ENCODE measurements around the gene FUOM. TPM values are rescaled to one million over a fixed set of nuclear protein-coding genes. Genes with fewer than 3 reads are reported as not detected.

Gene FUOM
- total RNA-seq, 2 donors from 2014 or later, result 13.1 to 26.1 TPM

DNA sequence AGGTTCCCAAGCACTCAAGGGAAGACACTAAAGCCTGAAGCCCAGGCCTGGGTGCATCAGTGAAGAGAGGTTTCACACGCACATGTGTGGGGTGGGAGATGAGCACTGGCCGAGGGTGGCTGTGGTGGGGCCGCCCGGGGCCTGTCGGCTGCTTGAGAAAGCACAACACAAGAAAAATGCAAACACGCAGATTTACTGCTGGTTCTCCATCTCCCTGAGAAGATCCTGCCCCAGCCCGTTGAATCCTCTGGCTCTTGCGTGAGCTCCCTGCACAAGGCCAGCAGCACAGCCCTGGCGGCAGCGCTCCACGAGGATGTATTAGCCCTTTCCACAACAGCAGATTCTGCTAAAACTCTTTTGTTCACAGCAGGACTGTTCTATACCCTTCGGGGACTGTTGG, 42.9 kb downstream of the FUOM start:
- Histone ChIP-seq H3K36me3 (peaks cover 19% of the 10 kb centered on the region), H3K27ac (no peak overlapping the region), H3K4me3 (no peak overlapping the region), H3K27me3 (replicated peaks; ENCODE audit: insufficient read depth) (no peaks in the 10 kb centered on the region), H3K4me1 (ENCODE audit: control insufficient read depth in 1 of 2, low read depth in 2 of 2) (peaks cover 4 to 6% of the 10 kb centered on the region in 2 donors), H3K9me3 (no peaks in the 10 kb centered on the region)
- no peak for ATAC-seq (ENCODE audit: insufficient number of reproducible peaks, low FRiP score, low read depth)
- TF ChIP-seq, protein P1, sequence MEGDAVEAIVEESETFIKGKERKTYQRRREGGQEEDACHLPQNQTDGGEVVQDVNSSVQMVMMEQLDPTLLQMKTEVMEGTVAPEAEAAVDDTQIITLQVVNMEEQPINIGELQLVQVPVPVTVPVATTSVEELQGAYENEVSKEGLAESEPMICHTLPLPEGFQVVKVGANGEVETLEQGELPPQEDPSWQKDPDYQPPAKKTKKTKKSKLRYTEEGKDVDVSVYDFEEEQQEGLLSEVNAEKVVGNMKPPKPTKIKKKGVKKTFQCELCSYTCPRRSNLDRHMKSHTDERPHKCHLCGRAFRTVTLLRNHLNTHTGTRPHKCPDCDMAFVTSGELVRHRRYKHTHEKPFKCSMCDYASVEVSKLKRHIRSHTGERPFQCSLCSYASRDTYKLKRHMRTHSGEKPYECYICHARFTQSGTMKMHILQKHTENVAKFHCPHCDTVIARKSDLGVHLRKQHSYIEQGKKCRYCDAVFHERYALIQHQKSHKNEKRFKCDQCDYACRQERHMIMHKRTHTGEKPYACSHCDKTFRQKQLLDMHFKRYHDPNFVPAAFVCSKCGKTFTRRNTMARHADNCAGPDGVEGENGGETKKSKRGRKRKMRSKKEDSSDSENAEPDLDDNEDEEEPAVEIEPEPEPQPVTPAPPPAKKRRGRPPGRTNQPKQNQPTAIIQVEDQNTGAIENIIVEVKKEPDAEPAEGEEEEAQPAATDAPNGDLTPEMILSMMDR (IDR thresholded peaks at IDR 0.05), result no peak
- DNase-seq (ENCODE audit: low spot score), result no peak

DNA sequence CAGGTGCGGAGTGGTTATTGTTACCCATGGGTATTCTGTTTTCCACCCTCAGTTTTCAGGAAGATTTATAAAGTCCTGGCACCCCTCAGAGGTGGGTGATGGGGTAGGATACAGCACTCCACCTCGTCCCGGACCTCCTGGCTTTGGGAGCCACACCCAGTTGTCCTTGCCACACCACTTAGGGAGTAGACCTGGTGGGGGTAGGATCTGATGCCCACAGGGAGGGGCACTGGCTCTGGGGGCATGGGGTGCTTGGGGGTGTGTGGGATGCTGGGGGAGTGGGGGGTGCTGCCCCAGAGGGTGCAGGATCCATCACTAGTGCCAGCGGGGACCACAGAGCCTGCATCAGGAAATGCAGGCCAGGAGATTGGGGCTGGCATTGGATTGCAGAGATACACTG, 44.6 kb downstream of the FUOM start:
- DNase-seq (ENCODE audit: low spot score) (no peak), ATAC-seq (ENCODE audit: insufficient number of reproducible peaks, low FRiP score, low read depth) (no peak)
- Histone ChIP-seq H3K9me3 (no peaks in the 10 kb centered on the region), H3K4me1 (ENCODE audit: control insufficient read depth in 1 of 2, low read depth in 2 of 2) (peaks cover 0 to 5% of the 10 kb centered on the region in 2 donors), H3K27ac (no peak overlapping the region), H3K4me3 (no peak overlapping the region), H3K36me3 (peaks cover 19% of the 10 kb centered on the region), H3K27me3 (replicated peaks; ENCODE audit: insufficient read depth) (no peaks in the 10 kb centered on the region)
- TF ChIP-seq, protein P1 (IDR thresholded peaks at IDR 0.05), result no peak

DNA sequence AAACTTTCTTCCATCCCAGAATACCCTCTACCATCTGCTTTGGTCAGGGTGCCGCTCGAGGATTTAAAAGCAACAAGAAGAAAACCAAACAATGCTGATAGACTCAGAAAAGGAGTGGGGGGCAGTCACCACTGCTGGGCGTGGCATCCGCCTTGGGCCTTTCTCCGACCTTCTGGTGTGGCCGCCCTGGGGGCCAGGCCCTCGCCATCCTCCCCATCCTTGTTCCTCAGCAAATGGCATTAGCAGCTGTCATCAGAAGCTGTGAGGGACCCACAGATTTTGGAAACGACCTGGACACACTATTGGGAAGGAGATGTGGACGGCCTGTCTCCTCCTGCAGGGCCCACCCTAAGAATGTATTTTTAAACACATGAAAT, 45.1 kb downstream of the FUOM start:
- no peak overlapping the region for H3K4me3 ChIP-seq
- H3K36me3 ChIP-seq, result peaks cover 19% of the 10 kb centered on the region
- no peaks in the 10 kb centered on the region for H3K27me3 ChIP-seq (replicated peaks; ENCODE audit: insufficient read depth)
- peaks cover 0 to 10% of the 10 kb centered on the region in 2 donors for H3K4me1 ChIP-seq (ENCODE audit: control insufficient read depth in 1 of 2, low read depth in 2 of 2)
- ATAC-seq (ENCODE audit: insufficient number of reproducible peaks, low FRiP score, low read depth) (no peak), DNase-seq (ENCODE audit: low spot score) (no peak)
- H3K9me3 ChIP-seq, result no peaks in the 10 kb centered on the region
- no peak overlapping the region for H3K27ac ChIP-seq
- TF ChIP-seq, protein P1 (IDR thresholded peaks at IDR 0.05), result no peak

DNA sequence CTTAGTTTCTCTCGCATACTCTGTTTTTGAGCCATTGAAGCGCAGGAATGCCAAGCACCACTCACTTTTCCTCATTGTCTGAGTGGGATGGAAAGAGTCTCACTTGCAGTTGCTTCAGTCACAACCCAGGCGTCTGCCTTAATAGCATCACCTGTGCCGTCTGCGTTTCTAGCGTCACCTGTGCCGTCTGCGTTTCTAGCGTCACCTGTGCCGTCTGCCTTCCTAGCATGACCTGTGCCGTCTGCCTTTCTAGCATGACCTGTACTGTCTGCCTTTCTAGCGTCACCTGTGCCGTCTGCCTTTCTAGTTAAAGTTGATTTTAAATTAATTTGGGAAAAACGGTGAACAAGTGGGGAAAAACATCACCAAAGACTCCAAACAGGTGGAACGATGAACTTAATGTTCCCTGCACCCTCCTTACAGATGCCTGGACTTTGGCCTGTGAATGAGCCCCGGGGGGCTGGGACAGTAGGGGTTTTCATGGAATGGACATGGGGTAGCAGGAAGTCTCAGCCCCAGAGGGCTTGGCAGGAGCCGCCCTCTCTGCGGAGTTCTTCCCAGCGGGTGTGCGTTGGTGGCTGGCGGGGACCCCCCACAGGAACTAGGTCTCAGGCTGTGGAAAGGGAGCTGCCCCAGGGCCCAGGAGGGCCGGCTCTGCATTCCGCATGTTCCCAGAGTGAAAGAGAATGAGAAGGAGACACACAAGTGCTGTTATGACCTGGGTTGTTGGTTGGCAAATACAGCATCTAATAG, 45.6 kb downstream of the FUOM start:
- TF ChIP-seq, protein P1 (IDR thresholded peaks at IDR 0.05), result no peak
- no peak for ATAC-seq (ENCODE audit: insufficient number of reproducible peaks, low FRiP score, low read depth)

DNA sequence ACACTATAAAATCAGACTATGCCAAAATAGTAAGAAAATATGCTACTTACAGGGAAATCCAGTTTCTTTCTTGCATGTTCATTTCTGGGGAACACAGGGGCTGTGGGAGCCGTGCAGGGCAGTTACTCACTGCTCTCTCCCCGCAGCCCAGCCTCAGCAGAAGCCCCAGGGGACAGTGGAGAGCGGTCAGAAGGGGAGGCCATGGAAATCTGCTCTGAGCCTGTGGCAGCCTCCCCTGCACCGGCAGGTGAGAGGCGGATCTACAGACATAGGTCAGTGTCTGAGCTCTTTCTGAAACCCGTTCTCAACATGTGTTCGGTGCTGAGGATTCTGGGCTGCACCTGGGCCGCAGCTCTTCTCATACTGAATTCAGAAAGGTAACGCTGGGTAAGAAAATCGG, 46.2 kb downstream of the FUOM start:
- Histone ChIP-seq H3K4me3 (no peak overlapping the region), H3K4me1 (ENCODE audit: control insufficient read depth in 1 of 2, low read depth in 2 of 2) (peaks cover 6 to 21% of the 10 kb centered on the region in 2 donors), H3K9me3 (no peaks in the 10 kb centered on the region), H3K27me3 (replicated peaks; ENCODE audit: insufficient read depth) (no peaks in the 10 kb centered on the region), H3K27ac (no peak overlapping the region), H3K36me3 (peaks cover 19% of the 10 kb centered on the region)
- DNase-seq (ENCODE audit: low spot score) (no peak), ATAC-seq (ENCODE audit: insufficient number of reproducible peaks, low FRiP score, low read depth) (no peak)
- TF ChIP-seq, protein P1 (IDR thresholded peaks at IDR 0.05), result no peak

More for the DNA sequence above, 45.6 kb downstream of the FUOM start:
- H3K4me3 ChIP-seq, result no peak overlapping the region
- H3K36me3 ChIP-seq, result peaks cover 19% of the 10 kb centered on the region
- H3K27me3 ChIP-seq (replicated peaks; ENCODE audit: insufficient read depth), result no peaks in the 10 kb centered on the region
- DNase-seq (ENCODE audit: low spot score), result no peak
- peaks cover 3 to 15% of the 10 kb centered on the region in 2 donors for H3K4me1 ChIP-seq (ENCODE audit: control insufficient read depth in 1 of 2, low read depth in 2 of 2)
- H3K27ac ChIP-seq, result no peak overlapping the region
- H3K9me3 ChIP-seq, result no peaks in the 10 kb centered on the region

Data from thoracic aorta (tissue), 2 donors.